Measurements from ENCODE around the gene ACTG2.
"Not testable (repeated sequence)": the region's sequence is repeated elsewhere in the genome, so short reads cannot be mapped to it uniquely, and the experiment has no call there.

The ACTG2 gene

DNA sequence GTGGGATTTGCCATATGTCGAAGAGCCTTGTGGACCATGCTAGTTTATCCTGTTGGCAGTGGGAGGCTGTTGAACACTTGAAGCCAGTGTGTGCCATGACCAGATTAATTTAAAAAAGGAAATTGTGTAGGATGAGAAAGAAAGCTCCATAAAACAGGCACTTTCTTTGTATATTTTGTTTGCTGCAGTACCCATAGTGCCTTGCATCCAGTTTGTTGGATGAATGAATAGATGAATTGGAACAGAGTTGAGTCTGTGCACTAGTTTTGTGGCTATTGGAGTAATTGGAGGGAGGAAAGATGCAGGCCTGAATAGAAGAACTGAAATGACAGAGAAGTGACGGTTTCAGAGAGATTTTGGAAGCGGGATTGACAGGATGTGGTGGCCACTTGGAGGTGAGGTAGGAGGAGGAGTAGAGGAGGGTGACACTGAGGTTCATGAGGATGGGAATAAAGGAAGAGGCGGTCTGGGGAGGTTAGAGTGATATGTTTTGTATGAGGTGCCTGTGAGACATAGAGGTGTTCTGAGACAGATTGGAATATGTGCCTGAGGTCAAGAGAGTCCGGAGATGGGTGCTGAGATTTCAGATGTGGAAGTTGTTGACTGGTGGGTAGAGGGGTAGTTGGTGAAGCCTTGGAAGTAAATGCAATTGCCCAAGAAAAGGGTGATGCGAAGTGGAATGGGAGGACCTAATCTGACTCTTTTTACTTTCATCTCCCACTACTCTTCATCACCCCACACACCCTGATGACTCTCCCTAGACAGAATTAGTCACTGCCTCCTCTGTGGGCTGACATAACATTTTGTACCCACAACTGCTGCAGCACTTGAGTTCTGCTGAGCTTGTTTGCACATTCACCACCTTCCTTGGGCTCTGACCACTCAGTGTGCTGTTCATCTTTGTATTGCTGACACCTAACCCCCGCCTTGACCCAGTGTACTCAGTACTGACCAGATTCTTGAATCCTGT, 39.0 kb downstream of the ACTG2 start:
- peak in 1 of 2 donors; percentile 66 for DNase-seq (ENCODE audit: extremely low read depth in 1 of 2, low read depth in 1 of 2)

DNA sequence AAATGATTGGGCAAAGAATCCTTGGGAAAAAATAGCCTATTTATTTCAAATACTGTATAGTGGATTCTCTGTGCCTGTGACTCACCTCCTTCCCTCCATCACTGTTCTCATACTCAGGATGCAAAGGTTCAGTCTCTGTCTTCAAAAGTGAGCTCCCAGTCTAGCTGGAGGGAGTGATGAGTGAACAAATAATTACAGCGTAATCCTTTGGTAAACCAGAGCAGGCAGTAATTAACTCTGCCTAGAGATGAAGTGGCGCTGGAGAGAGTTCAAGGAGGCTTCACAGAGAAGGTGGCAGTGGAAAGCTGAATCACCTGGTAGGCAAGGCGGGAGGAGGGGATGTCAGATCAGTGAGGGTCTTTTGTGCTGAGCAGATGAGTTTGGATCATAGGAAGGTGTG, 40.4 kb downstream of the ACTG2 start:
- no peak for DNase-seq (ENCODE audit: extremely low read depth in 1 of 2, low read depth in 1 of 2)

DNA sequence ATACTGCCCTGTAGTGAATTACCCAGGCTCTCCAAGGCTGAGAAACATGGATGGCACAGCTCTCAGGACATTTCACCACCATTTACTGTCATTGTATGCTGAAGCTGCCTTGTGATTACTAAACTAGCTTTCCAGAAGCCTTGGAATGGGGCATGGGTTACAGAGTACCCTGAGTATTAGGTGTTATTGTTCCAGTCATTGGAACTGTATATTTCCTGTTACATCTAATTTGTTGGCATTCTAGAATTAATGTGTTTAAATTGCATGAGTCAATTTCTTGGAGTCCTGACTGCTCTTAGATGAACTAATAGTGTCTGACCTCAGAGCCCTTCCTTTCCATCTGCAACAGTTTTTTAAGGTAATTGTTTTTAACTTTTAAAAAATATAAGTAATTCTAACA, 42.8 kb downstream of the ACTG2 start:
- no peak for DNase-seq (ENCODE audit: extremely low read depth in 1 of 2, low read depth in 1 of 2)

DNA sequence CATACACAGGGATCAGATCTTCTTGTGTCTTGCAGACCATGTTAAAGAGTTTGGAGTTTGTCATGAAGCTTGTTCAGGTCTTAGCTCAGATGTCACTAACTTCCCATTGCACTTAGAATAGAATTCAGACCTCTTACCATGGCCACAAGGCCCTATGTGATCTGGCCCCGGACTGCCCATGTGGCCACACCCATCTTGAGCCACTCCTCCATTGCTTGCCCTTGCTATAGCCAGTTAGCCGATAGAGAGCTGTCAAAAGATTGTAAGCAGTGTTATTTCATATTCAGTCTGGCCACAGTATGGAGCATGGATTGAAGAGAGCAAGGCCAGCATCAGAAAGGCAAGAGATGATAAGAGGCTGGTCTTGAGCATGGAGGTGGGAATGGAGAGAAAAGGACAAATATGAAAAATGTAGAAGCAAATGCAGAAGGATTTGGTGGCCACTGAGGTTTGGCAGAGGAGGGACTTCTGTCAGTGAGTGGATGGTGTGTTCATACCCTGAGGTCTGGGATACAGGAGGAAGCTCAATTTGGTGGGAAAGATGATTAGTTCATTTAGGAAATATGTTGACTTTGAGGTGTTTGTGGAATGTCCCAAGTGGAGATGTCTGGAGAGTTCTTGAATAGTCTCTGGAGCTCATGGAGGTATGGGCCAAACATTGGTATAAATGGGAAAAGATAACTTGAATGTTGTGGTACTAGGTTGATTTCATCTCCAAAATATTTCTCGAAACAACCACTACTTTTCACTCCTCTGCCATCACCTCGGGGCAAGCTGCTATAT, 44.5 kb downstream of the ACTG2 start:
- no peak for DNase-seq (ENCODE audit: extremely low read depth in 1 of 2, low read depth in 1 of 2)

DNA sequence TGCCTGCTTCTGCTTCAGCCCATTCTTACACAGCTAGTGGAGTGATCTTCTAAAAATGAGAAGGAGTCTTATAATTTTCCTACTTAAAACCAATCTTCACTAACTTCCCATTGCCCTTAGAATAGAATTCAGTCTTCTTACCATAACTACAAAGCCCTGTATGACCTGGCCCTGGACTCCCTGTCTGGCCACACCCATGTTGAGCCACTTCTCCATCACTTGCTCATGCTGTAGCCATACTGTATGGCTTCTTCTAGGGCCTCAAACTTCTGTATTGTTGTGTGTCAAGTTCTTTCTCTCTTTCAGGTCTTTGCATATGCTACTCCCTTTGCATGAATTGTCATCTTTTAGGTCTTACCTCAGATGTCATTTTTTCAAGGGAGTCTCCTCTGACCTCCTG, 45.1 kb downstream of the ACTG2 start:
- no peak for DNase-seq (ENCODE audit: extremely low read depth in 1 of 2, low read depth in 1 of 2)

DNA sequence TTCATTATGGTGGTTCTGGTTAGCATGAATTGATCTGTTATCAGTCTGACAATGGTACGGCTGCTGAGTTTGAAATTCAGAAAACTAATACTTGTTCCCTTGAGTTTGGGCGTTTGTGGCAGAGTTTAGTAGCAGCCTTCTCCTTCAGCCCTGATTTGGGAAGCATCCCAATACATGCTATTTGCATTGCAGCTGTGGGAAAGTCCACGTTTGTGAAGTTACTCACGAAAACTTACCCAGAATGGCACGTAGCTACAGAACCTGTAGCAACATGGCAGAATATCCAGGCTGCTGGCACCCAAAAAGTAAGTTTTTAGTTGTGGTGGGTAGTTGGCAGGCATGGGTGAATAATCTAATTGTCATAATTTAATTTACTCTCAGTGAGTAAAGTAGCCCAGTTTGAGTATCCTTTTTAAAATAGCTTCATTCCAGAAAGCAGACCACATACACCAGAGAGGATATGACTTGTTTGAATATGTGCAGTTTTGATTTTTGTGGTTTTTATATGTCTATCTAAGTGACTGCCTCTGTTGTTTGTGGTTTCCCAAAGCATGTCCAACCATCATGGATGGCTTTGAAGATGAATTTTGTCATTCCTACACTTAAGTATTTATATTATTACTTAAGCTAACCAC, 46.0 kb downstream of the ACTG2 start:
- no peak for DNase-seq (ENCODE audit: extremely low read depth in 1 of 2, low read depth in 1 of 2)

DNA sequence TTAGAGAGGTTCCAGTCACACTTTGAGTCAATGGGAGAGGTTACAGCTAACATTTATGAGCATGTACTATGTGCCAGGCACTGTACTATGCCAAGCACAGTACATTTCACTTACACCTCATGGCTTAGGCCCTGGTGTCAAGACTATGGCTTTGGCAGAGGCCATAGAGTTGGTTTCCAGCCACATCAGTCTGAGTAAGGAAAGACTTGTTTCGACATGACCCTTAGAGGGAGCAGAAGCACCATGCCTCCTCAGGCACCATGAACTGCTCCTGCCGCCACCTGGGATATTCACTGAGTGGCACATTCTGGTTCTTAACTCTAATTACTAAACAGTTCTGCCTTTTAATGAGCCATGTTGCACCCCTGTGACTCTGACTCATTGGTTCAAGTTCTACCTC, 46.6 kb downstream of the ACTG2 start:
- DNase-seq (ENCODE audit: extremely low read depth in 1 of 2, low read depth in 1 of 2), result no peak

DNA sequence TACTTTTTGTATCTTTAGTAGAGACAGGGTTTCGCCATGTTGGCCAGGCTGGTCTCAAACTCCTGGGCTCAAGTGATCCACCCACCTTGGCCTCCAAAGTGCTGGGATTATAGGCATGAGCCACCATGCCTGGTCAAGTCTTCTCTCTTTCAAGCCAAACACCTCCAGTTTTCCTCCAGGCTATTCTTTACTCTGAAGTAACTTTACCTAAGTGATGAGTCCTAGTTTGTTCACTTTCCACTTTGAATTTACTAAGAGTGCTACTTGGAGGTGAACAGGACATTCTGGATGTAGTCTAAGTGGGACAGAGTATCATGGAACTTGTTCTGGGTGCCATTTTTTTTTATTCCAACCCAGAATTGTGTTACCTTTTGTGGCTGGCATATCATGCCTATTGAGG, 47.3 kb downstream of the ACTG2 start:
- not testable (repeated sequence) for DNase-seq (ENCODE audit: extremely low read depth in 1 of 2, low read depth in 1 of 2)

DNA sequence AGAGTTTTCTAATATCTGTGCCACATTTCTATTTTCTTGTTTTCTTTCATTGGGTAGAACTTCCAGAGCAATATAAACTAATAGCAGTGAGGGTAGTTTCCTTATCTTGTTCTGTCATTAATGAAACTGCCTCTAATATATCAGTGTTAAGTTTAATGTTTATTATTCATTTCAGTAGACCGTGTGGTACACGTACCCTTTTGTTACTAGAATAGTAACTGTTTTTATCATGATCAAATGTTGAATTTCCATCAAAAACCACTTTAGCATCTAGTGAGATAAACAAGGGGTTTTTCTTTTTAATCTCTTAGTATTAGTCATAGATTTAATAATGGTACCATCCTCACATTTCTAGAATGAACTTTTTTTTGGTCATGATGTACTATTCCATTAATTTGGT, 49.9 kb downstream of the ACTG2 start:
- DNase-seq (ENCODE audit: extremely low read depth in 1 of 2, low read depth in 1 of 2), result no peak

DNA sequence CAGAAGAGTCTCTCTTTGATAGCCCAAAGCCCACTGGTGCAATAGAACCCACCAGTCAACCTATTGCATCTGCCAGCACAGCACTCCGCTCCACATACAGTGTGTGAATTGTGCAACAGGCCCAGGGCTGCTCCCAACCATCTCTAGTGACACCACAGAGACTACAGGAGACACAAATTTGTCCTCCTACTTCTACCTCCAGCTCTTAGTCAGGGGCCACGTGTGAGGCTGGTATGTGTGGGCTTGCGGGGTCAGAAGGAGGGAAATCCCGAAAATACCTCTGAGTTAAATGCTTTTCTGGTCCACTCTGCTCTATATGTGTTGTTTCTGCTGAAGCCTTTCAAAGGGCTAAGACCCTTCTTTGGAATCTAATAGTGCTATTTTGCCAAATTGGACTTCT, 51.9 kb downstream of the ACTG2 start:
- DNase-seq (ENCODE audit: extremely low read depth in 1 of 2, low read depth in 1 of 2), result peak in 1 of 2 donors; percentile 43

DNA sequence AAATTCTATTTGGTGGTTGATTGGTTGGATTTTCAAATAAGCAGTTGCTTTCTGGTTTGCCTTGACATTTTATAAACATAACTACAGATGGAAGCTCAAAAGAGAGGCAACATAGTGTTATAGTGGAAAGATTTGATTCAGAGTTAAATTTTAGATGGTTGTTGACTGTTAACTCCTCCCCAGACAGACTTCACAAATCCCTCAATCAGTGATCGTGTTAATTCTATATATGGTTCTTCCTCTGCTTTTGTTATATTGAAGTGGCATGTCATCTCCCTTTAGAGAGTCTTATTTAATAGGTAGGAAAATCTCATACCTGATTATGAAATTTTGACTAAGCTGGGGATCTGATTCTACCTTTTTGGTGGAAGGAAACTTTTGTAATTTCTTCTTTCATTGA, 53.4 kb downstream of the ACTG2 start:
- no peak for DNase-seq (ENCODE audit: extremely low read depth in 1 of 2, low read depth in 1 of 2)

DNA sequence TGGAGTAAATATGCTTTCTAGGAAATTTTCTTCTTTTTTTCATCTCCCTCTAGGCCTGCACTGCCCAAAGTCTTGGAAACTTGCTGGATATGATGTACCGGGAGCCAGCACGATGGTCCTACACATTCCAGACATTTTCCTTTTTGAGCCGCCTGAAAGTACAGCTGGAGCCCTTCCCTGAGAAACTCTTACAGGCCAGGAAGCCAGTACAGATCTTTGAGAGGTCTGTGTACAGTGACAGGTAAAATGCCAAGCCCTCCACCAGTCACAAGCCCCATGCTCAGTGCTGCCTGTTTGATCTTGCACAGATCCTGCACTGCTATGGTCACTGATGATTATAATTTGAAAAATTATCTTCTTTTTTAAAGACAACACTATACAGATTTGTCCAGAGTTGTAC, 53.9 kb downstream of the ACTG2 start:
- no peak for DNase-seq (ENCODE audit: extremely low read depth in 1 of 2, low read depth in 1 of 2)

DNA sequence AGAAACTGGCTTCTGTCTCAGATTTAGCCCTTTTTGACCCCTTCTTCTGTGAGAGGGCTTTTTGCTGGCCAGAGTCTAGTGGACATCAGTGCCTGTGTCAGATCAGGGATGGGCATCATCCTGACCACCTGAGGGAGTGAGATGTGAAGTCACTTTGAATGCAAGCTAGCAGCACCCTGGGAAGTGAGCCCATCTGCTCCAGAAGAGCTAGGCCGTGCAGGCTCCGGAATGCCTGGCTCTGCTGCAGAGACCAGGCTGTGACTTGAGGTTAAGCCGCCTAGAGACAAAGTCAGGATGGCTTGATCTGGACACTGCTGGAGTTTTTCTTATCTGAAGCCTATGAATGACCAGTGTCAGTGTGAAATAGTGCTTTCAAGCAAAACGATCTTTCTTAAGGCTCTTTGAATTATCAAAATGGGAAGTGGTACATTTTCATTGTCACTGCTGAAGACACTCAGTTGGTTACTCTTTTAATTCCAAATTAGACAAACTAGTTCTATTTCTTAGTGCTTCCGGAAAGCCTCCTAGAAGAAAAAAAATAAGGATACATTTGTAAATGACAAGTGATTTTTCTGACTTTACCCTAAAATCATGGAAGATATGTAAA, 54.7 kb downstream of the ACTG2 start:
- DNase-seq (ENCODE audit: extremely low read depth in 1 of 2, low read depth in 1 of 2), result no peak

DNA sequence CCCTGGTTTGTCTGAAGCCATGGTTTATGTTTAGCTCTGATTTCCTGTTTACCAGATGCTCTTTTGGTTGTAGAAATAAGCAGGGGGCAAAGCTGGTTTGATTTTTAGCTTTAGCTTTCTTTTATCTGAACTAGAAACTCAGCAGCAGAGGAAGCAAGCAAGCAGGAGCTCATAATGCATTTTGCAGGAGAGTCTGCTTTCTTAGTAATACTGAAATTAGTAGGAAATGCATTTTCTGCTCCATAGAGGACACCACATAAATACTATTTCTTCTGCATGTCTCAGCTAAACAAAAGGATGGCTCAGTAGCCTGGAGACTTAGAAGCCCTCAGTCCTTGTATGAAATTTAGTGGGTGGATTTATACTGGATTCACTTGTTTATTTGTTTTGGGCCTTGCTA, 57.0 kb downstream of the ACTG2 start:
- DNase-seq (ENCODE audit: extremely low read depth in 1 of 2, low read depth in 1 of 2), result no peak

DNA sequence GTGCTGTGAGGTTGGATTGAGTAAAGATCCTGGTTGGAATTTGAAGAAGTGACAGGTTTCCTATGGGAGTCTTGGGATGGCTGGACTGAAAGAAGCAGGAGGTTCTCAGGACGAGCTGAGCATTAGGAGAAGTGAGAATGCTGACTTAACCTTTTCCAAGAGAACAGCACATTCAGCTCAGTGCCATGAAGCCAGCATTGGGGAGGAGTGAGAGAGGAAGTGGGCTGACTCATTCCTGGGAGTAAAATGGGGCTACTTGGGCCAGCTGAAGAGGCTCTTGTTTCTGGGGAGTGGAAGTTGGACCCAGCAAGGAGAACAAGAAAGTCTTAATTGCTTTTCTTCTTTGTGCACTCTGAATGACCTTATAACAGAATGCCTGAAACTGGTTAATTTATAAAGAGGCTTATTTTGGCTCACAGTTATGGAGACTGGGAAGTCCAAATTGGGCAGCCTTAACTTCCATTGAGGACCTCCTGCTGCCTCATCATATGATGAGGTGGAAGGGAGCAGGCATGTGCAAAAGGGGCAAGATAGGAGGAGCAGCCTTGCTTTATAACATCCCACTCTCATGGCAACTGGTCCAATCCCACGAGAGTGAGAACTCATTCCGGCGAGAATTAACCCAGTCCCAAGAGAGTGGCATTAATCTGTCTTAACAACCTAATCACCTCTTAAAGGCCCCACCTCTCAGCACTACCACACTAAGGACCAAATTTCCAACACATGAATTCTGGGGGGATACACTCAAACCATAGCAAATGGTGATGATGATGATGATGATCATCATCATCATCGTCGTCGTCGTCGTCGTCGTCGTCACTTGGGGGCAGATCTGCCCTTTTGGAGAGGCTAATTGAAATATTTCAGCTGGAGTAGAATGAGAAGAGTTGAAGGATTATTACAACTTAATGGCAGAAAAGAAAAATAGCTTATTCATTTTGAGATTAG, 60.0 kb downstream of the ACTG2 start:
- DNase-seq (ENCODE audit: extremely low read depth in 1 of 2, low read depth in 1 of 2), result no peak

DNA sequence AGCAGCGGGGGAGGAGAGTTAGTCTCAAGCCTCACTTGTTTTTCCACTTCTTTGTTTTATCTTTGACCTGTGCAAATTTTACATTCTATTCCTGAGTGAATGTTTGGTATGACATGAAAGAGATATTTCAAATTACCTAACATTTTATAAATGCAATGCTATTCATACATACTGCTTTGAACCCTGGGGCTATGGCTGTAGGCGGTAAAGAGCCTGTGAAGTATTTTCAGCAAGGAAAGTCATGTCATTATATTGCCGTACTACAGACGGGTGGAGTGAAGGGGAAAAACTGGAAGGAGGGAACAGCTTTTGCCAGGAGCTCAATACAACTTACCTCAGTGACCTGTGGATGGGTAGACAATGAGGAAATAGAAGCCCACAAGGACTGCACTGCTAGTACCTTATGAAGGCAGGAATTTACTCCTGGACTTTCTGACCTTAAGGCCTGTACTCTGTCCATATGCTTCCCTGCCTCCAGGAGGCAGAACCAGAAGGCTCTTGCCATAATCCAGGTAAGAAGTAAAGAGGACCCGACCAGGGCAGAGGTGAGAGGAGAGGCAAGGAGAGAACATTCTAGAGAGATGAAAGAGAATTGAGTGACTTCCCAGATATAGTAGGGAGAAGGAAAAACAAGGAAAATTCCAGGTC, 63.5 kb downstream of the ACTG2 start:
- no peak for DNase-seq (ENCODE audit: extremely low read depth in 1 of 2, low read depth in 1 of 2)

DNA sequence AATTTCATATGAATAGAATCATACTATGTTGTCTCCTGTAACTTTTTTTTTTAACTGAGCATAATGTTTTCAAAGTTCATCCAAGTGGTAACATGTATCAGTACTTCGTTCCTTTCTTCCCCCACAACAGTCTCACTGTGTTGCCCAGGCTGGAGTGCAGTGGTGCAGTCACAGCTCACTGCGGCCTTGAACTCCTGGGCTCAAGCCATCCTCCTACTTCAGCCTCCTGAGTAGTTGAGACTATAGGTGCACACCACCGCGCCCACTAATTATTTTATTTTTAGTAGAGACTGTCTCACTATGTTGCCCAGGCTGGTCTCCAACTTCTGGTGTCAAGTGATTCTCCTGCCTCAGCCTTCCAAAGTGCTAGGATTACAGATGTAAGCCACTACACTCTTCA, 68.5 kb downstream of the ACTG2 start:
- DNase-seq (ENCODE audit: extremely low read depth in 1 of 2, low read depth in 1 of 2), result no peak

DNA sequence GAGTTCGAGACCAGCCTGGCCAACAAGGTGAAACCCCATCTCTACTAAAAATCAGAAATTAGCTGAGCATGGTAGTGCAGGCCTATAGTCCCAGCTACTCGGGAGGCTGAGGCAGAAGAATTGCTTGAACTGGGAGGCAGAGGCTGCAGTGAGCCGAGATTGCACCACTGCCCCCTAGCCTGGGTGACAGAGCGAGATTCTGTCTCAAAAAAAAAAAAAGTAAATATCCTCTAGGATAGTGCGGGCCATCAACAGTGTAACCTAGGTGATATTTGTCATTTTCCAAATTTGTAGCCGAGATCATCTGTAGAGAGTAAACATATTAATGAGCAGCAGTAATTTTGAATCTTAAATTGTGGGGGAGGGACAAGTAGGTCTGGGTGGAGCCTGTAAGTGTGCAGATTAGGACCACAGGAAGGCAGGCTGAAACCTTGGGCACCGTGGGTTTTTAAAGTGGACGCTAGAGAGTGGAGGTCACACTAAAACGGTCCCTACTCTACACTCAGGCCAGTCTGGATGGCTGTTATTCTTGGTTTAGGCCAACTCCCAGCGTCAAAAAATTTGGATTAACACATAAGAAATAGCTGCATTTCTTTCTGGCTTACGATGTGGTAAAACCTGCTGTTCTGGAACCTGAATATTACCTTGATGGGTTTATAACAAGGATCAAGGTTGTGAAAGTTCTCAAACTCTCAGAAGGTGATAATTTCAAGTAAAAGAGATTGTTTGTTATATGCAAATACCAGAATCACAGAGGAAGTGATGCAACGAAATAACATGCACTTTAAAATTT, 69.2 kb downstream of the ACTG2 start:
- no peak for DNase-seq (ENCODE audit: extremely low read depth in 1 of 2, low read depth in 1 of 2)

DNA sequence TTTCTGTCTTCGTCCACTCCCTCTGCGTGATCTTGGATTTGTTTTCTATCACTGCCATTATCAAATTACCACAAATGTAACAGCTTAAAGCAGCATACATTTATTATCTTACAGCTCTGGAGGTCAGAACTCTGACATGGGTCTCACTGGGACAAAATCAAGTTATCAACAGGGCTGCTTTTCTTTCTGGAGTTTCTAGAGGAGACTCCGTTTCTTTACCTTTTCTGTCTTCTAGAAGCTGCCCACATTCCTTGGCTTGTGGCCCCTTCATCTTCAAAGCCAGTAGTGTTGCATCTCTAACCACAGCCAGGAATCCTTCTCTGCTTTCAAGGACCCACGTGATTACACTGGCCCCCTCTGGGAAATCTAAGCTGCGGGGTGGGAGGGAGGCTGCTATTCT, 70.0 kb downstream of the ACTG2 start:
- no peak for DNase-seq (ENCODE audit: extremely low read depth in 1 of 2, low read depth in 1 of 2)

All from stimulated activated CD8-positive, alpha-beta memory T cell treated with anti-CD3 and anti-CD28 coated beads, Interleukin-7, amount 100 ng/mL, for 48 hours (primary cell).